Calu3 (cell line): Measurements from ENCODE around the gene SYCP1. TPM values are rescaled to one million over a fixed set of nuclear protein-coding genes. Genes with fewer than 3 reads are reported as not detected.

Source experiments
- BruUV-seq: library from RNA; stranded (reverse); fragments of 400-500 nt; replicated peaks from 2 replicates; lab custom pipeline; 2021; lab: Mats Ljungman, UMichigan
- CTCF ChIA-PET: fragments of 300-600 bp; sonication (Branson Sonifier 250); formaldehyde crosslinking; loops from one replicate; lab custom pipeline; 2022; ENCODE audit warnings: antibody characterized with exemption; lab: Charles Lee
- DNase-seq: peaks from one replicate; pipeline ENCODE4 v3.0.0; 2022
- H3K27ac Mint-ChIP-seq: one replicate; pipeline ENCODE4 v1.8.0; 2022; ENCODE audit warnings: mixed read lengths; ENCODE audit not compliant: unreplicated experiment
- H3K27me3 Mint-ChIP-seq: one replicate; pipeline ENCODE4 v1.8.0; 2022; ENCODE audit warnings: mixed read lengths; ENCODE audit not compliant: unreplicated experiment
- H3K36me3 Mint-ChIP-seq: one replicate; pipeline ENCODE4 v1.8.0; 2022; ENCODE audit warnings: mild to moderate bottlenecking, moderate library complexity, mixed read lengths; ENCODE audit not compliant: insufficient read depth, unreplicated experiment
- H3K4me1 Mint-ChIP-seq: one replicate; pipeline ENCODE4 v1.8.0; 2022; ENCODE audit warnings: mild to moderate bottlenecking, low read depth, mixed read lengths; ENCODE audit not compliant: unreplicated experiment
- H3K4me3 Mint-ChIP-seq: one replicate; pipeline ENCODE4 v1.8.0; 2022; ENCODE audit warnings: mild to moderate bottlenecking, low read depth, moderate library complexity, mixed read lengths; ENCODE audit not compliant: unreplicated experiment
- H3K9me3 Mint-ChIP-seq: one replicate; pipeline ENCODE4 v1.8.0; 2022; ENCODE audit warnings: low read depth, mixed read lengths; ENCODE audit not compliant: unreplicated experiment
- intact Hi-C: fragments of 100-400 bp; cut with micrococcal nuclease; formaldehyde crosslinking; loops from one replicate; pipeline ENCODE4 v1.10.0; 2022; ENCODE audit not compliant: unreplicated experiment
- total RNA-seq: library from RNA; stranded (reverse); gene quantifications from 2 replicates; pipeline ENCODE4 v1.2.3, GENCODE V29; 2022
- TF ChIP-seq, protein P1 (sequence below): fragments of 200-600 bp; IDR thresholded peaks from one replicate; pipeline ENCODE4 v1.8.0; 2022; ENCODE audit warnings: antibody characterized with exemption; ENCODE audit not compliant: unreplicated experiment

SYCP1 gene
- total RNA-seq, 1 experiment from 2014 or later: not detected

DNA sequence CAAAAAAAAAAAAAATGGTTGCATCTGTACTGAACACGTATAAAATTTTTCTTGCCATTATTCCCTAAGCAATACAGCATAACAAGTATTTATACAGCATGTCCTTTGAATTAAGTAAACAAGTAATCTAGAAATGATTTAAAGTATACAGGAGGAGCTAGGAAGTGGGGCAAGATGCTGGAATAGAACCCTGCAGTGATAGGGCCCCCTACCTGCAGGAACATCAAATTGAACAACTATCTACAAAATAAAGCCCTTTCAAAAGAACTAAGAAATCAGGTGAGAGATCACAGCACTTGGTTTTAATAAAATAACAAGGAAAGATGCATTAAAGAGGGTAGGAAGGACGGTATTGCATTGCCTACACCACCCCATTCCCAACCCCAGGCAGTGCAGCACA lies 185.8 kb downstream of the SYCP1 start:
- TF ChIP-seq, protein P1, sequence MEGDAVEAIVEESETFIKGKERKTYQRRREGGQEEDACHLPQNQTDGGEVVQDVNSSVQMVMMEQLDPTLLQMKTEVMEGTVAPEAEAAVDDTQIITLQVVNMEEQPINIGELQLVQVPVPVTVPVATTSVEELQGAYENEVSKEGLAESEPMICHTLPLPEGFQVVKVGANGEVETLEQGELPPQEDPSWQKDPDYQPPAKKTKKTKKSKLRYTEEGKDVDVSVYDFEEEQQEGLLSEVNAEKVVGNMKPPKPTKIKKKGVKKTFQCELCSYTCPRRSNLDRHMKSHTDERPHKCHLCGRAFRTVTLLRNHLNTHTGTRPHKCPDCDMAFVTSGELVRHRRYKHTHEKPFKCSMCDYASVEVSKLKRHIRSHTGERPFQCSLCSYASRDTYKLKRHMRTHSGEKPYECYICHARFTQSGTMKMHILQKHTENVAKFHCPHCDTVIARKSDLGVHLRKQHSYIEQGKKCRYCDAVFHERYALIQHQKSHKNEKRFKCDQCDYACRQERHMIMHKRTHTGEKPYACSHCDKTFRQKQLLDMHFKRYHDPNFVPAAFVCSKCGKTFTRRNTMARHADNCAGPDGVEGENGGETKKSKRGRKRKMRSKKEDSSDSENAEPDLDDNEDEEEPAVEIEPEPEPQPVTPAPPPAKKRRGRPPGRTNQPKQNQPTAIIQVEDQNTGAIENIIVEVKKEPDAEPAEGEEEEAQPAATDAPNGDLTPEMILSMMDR: no peak
- DNase-seq: no peak
- intact Hi-C loops: no loop called here
- Mint-ChIP-seq H3K27ac (no peak overlapping the region), H3K36me3 (no peaks in the 10 kb centered on the region), H3K4me1 (no peaks in the 10 kb centered on the region), H3K4me3 (no peak overlapping the region), H3K27me3 (no peaks in the 10 kb centered on the region), H3K9me3 (no peaks in the 10 kb centered on the region)
- CTCF ChIA-PET: interaction anchor here (0.7 to 0.9 kb wide), 2 partner anchors 12 to 740 kb away, joined by 3 read pairs; no protein-coding TSS in a partner anchor
- no TSS peak for BruUV-seq

DNA sequence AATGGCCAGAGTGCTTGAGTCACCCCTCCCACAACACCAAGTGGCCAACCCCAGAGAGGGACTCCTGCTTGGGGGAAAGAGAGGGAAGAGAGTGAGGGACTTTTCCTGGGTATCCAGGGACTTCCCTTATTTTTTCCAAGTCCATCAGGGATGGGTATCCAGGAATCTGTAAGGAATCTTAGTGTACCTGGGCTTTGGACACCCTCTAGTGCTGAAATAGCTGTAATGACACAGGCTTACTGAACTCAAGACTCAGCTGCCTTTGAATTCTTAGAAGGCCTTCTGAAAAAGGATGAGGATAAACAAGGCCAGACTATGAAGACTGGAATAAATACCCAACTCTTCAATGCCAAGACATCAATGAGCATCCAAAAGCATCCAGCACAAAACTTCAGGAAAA lies 187.0 kb downstream of the SYCP1 start:
- CTCF ChIA-PET: interaction anchor here (1.0 kb wide), 1 partner anchor 64 kb away, joined by 3 read pairs; no protein-coding TSS in a partner anchor
- H3K36me3 Mint-ChIP-seq: no peaks in the 10 kb centered on the region

More for the DNA sequence above, 187.0 kb downstream of the SYCP1 start:
- TF ChIP-seq, protein P1: no peak
- DNase-seq: no peak
- no TSS peak for BruUV-seq
- no peaks in the 10 kb centered on the region for H3K27me3 Mint-ChIP-seq
- intact Hi-C loops: loop anchor here (1.0 kb wide), 1 partner anchor 62 kb away; no protein-coding TSS in a partner anchor
- H3K4me1 Mint-ChIP-seq: no peaks in the 10 kb centered on the region
- no peaks in the 10 kb centered on the region for H3K9me3 Mint-ChIP-seq
- no peak overlapping the region for H3K4me3 Mint-ChIP-seq
- H3K27ac Mint-ChIP-seq: no peak overlapping the region

Other genes starting within 250 kb of the SYCP1 start
- 1.2 and 1.3 TPM in 2 replicates for gene DENND2C, start 184.8 kb upstream of the SYCP1 start, total RNA-seq
- not detected in 2 replicates for gene AMPD1, start 159.3 kb upstream of the SYCP1 start, total RNA-seq
- 29.1 and 29.4 TPM in 2 replicates for gene NRAS, start 138.1 kb upstream of the SYCP1 start, total RNA-seq
- 333 and 362 TPM in 2 replicates for gene CSDE1, start 96.9 kb upstream of the SYCP1 start, total RNA-seq
- gene SIKE1, start 74.2 kb upstream of the SYCP1 start, total RNA-seq: 26.7 and 37.1 TPM in 2 replicates
- gene TSHB, start 175.0 kb downstream of the SYCP1 start, total RNA-seq: not detected in 2 replicates
- gene TSPAN2, start 234.6 kb downstream of the SYCP1 start, total RNA-seq: 6.0 and 7.7 TPM in 2 replicates